Activated CD4-positive, alpha-beta T cell treated with anti-CD3 and anti-CD28 coated beads for 48 hours (primary cell): ENCODE data around the gene HECTD1.
"Not testable (repeated sequence)": the region's sequence is repeated elsewhere in the genome, so short reads cannot be mapped to it uniquely, and the experiment has no call there.

Source experiments
- DNase-seq: peaks from one replicate; pipeline ENCODE4 v3.0.0-alpha.2; 2020

The HECTD1 gene

GRCh38 chr14:31090883-31091764 is 116.5 kb downstream of the HECTD1 start:
- DNase-seq, result no peak

- not testable (repeated sequence) for DNase-seq
Observed at GRCh38 chr14:31086466-31086865, 121.1 kb downstream of the HECTD1 start.

DNA sequence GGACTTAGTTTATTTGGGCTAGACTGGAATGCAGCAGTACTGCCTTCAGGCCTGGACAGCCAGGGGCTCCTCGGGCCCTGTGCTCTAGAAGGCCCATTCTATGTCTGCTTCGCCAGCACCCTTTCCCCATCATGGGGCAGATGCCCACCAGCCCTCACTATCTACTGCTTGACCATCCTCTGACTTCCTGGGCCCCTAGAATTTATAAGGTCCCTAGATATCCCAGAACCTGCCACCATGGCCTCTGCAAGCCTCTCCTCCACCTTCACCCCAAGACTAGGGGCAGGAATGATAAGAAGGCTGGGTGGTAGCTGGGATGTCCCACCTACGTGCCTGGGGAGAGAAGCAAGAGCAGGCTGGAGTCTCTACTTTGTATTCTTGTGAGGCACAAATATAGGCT is 122.6 kb downstream of the HECTD1 start:
- no peak for DNase-seq

DNA sequence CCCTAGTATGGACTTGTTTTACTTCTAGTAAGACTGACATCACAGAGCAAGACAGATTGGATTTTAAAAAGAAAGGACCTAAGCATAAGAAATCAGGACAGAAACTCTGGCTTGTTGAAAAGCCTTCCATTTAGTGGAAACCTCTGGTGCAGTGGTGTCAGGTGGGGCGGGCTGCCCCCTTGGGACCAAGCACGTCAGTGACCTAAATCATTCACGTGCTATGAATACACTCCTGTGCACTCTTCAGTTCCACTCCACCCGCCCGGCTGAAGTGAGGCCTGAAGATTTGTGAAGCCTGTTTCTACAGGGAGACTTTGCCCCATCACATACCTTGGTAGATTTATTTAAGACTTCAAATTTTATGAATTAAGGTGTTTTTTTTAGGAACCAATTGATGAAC is 123.2 kb downstream of the HECTD1 start:
- no peak for DNase-seq

DNA sequence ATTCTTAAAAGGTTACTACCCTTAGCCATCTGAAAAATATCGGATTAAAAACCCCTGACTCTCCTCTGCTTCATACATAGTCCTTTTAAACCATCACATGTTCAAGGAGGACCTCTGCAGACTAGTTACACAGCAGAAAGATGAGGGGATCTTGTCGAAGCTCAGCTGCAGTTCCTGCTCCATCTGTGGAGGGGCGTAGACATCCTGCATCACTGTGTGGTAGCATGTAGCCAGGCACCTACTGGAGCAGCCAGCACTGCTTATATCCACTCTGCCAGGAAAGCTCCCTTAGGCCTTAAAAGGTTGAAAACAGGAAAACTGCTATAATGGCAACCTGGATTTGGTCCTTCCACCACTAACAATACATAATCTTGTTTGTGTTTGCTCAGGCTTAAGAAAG is 123.8 kb downstream of the HECTD1 start:
- DNase-seq, result no peak

DNA sequence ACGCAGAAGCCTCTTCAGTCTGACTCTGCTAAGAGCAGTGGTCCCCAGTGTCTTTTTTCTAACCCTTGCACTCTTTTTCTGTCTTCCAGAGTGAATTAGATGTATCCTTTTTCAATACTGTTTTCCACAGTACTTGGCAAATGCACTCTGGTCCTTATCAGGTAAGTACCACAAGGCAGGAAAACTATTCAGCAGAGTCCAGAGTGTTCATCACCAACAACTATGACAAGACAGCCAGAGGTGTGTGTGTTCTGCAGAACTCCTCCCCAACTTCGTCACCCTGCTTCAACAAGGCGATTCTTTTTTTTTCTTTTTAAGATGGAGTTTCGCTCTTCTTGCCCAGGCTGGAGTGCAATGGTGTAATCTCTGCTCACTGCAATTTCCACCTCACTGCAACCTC is 127.1 kb downstream of the HECTD1 start:
- no peak for DNase-seq

DNA sequence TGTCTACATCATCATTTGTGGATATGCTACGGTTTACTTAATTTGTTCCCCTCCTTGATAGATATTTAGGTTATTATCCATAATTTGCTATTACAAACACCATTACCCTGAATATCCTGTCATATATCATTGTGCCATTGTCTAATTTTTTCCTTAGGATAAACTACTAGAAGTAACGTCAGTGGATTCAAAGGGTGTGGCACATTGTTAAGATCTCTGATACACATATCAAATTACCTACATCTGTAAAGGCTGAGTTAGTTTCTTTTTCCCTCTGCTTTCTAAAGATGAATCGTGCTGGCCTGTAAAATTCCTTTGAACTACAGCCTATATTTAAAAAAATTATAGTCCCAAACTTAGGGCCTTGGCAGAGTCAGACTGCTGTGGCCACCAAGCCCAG is 127.5 kb downstream of the HECTD1 start:
- DNase-seq, result no peak

DNA sequence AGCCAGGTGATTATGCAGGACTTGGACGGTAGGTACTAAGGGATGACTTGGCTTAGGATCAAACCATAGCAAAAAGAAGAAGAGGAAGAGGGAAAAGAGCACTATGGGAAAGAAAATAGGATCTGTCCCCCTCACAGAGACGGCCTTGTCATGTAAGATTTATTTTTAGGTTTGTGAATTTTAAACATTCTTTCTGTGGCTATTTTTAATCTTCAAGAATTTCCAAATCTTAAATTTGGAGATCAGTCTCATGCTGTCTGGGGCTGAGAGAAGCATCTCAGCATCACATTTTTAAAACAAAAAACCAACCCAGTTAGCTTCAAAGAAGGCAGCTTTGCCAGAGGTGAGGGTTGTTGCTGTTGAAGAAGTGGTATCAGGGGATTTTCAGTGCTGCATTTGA is 128.8 kb downstream of the HECTD1 start:
- no peak for DNase-seq

DNA sequence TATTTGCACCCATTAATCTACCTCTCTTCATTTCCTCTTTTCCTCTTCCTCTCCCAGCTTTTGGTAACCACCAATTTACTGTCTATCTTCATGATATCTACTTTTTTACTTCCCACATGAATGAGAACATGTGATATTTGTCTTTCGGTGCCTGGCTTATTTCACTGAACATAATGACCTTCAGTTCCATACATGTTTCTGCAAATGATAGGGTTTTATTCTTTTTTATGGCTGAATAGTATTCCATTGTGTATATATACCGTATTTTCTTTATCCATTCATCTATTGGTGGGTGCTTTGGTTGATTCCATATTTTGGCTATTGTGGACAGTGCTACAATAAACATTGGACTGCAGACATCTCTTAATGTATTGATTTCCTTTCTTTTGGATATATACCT is 132.4 kb downstream of the HECTD1 start:
- no peak for DNase-seq

- no peak for DNase-seq
Observed at GRCh38 chr14:31071151-31071550, 136.4 kb downstream of the HECTD1 start.

GRCh38 chr14:31070431-31070830 is 137.2 kb downstream of the HECTD1 start:
- no peak for DNase-seq

DNA sequence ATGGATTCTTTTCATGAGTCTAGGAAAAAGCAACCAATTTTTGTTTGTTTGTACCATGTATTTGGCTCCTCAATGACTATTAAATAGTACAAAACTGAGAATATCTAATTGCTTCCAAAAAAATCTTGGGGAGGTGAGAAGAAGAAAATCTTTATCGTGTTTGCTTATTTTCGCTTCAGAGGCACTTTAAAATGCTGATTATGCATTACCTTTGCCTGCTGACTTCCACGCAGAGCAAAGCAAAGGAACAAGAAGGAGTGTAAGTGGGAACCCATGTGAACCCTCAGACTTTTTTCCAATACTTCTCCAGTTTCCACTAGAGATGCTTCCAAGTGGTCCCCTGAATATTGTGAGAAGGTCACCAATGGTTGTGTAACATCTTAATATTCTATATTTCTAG is 138.2 kb downstream of the HECTD1 start:
- no peak for DNase-seq

DNA sequence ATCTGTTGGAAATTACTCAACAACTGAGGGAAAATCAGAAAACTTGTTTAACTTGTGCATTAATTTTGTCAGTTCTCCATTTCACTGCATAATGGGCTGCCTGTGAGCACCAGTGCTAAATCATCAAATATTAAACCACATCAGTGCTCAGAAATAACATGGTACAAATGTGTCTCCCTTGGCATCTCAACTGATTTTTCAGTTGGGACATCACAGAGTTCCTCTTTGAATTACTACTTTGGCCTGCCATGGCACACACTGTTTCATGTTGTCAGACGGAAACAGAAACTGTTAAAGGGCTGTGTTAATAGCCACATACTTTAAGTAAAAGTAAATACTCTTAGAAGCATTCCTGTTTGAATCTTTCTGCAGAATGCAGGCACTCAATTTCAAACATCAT is 139.4 kb downstream of the HECTD1 start:
- no peak for DNase-seq

GRCh38 chr14:31062908-31063307 is 144.7 kb downstream of the HECTD1 start:
- DNase-seq, result not testable (repeated sequence)

GRCh38 chr14:31060253-31060875 is 147.2 kb downstream of the HECTD1 start:
- no peak for DNase-seq

DNA sequence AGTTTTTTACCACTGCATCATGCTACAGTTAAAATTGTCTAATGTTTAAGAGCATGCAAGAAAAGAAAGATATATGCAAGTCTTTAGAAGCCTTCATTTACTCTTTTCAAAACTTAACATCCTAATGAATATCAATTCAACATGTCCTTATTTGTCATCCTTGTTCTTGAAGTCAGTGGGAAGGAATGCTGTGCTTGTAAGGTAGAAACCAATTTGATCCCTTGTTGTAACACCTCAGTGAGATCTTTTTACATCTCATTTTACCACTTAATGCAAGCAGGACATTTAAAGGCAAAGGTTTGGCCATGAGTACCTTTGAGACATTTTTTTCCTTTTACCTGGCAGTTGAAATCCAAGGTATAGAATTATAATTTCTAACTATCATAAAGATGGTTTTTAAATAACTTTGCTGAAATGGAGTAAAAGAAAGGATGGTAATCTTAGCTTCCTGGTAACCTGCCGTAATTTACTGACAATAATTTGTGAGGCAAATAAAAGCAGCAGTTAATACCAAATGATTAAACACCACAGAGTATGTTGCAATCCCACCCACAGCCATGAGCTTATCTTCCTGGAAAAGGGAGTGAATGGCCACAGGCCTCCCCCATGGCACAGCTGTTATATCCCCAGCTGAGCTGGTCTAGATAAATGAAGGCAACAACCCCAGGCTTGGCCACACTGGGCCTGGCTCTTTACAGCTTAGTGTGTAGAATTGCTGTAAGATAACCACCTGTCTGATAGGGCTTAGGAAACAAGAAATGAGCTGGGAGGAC is 148.3 kb downstream of the HECTD1 start:
- DNase-seq, result no peak

- no peak for DNase-seq
Observed at GRCh38 chr14:31057701-31058364, 149.8 kb downstream of the HECTD1 start.

DNA sequence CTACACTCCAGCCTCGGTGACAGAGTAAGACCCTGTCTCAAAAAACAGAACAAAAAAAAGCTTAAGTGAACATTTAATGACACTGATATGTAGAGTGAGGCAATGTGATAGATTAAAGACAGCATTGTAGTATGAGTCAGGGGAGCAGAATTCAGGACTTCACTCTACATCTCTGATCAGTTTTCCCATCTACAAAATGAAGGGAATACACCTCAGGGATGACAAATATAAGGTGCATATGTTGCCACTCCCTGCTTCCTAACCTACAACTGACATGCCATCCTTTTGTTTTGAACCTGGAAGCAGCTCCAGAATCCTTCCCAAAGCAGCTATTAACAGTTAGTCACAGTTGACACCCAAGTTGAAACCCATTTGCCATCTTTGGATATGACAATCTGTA is 150.6 kb downstream of the HECTD1 start:
- no peak for DNase-seq

GRCh38 chr14:31052905-31053586 is 154.5 kb downstream of the HECTD1 start:
- not testable (repeated sequence) for DNase-seq

GRCh38 chr14:31051511-31051910 is 156.1 kb downstream of the HECTD1 start:
- no peak for DNase-seq

- no peak for DNase-seq
Observed at GRCh38 chr14:31051023-31051422, 156.6 kb downstream of the HECTD1 start.
